C4-2B (cell line): Measurements from ENCODE around the gene ZDHHC14.

Experiments
- CTCF ChIP-seq: fragments of 450-650 bp; conservative IDR thresholded peaks from 2 replicates; pipeline ENCODE4 v1.5.1; 2017; ENCODE audit warnings: mild to moderate bottlenecking
- ZFX ChIP-seq: fragments of 450-650 bp; IDR thresholded peaks from 2 replicates; pipeline ENCODE4 v1.6.1; 2017

GRCh38 chr6:157707576-157707975 is 326.6 kb downstream of the ZDHHC14 start:
- TF ChIP-seq CTCF, result no peak
- TF ChIP-seq ZFX, result no peak
